HPDE6-E6E7 (cell line): ENCODE measurements around the gene ULBP2.
"Not testable (repeated sequence)": the region's sequence is repeated elsewhere in the genome, so short reads cannot be mapped to it uniquely, and the experiment has no call there.

Experiments used
- DNase-seq: peaks from one replicate; pipeline ENCODE4 v3.0.0; 2011; ENCODE audit warnings: missing footprints; ENCODE audit errors: extremely low spot score

The ULBP2 gene

GRCh38 chr6:149908480-149908879 lies 33.3 kb upstream of the ULBP2 start:
- DNase-seq: not testable (repeated sequence)

GRCh38 chr6:149909701-149910470 lies 31.9 kb upstream of the ULBP2 start:
- DNase-seq: no peak

DNA sequence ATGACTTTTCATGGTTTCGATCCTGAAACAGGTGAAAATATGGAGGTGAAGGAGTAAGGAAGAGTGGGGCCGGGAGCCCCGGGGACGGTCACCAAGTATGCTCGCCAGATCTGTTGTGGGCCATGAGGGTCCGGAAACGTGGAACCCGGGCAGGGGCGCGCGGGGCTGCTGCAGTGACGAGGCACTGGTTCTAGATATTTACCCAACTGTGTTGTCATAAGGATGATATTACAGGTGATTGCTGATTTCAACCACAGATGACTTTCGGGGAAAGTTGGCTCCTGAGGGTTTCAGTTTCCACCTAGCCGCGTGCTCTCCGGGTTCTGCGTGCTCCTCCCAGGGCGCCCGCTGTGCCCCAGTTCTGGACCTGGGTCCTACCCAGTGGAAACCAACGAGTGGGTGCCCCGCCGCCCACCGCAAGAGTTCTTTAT lies 31.1 kb upstream of the ULBP2 start:
- no peak for DNase-seq

GRCh38 chr6:149912680-149913079 lies 29.1 kb upstream of the ULBP2 start:
- DNase-seq: not testable (repeated sequence)

DNA sequence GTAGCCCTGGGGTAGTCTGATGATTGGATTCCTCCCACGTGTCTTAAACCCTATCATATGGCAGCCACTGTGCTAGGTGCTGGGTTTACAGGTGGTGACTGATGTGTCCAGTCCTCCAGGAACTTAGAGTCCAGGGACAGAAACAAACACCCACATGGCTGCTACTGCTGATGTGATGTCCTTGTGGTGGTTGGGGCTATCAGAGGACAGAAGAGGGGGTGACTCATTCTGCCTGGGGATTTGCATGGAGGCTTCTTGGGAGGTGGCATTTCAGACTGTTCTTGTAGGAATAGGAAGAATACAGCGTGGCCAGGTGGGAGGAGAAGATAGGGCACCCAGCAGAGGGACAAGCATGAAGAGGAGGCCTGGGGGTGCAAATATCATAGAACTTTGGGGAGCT lies 28.7 kb upstream of the ULBP2 start:
- no peak for DNase-seq

- no peak for DNase-seq
Observed at GRCh38 chr6:149913540-149914240, 28.1 kb upstream of the ULBP2 start.

DNA sequence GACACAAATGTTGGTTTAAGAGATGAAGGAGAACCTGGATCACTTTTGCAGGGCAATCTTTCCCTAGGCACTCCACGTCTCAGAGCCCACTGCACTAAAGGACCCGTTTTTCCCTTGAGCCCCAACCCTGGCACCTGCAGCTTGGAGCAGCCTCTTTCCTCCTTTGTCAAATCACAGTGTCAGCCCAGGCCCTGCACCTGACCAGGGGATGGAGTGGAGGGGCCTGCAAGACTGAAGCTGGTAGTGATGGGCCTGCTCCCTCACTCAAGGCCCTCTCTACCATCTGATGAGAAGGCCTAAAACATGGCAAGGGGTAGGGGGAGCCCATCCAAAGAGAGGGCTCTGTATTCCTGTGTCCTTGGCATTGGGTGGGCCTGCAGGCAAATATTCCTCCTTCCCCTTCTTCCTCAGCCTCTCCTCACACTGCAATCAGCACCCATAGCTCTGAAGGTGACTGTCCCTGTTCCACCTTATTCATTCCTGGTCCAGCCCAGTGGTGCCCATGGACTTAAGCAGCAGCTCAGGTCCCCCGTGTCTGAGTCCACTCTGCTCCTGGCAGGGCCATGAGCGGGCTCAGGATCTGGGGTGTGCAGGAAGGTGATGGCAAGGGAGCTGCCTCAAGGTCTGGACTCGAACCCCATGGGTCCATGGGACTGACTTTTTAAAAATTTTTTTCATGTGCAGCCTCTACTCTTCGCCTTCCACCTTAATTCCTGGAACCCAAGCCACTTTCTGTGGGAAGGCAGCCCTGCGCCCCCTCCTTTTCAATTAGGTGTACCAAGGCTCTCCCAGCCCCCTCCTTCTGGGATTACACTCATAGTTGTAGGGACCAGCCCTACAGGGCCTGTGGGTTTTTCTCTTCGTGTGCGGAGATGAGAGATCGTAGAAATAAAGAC lies 25.6 kb upstream of the ULBP2 start:
- no peak for DNase-seq

DNA sequence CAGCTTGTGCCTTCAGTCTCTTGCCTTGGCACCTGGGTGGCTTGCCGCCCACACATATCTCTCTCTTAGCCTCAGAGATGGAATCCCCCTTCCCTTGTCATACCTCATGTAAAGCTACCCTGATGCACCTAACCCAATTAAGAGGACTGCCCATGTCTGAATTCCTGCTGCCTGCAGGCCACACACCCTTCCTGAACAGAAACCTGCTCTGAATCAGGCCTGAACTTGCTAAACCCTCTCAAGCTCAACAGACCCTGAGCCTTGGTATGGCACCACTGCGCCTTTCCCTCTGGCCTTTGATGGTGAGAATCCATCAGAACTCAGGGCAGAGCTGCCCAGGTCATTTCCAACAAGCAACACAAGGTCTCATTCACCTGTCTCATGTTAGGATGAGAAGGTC lies 24.1 kb upstream of the ULBP2 start:
- DNase-seq: no peak

DNA sequence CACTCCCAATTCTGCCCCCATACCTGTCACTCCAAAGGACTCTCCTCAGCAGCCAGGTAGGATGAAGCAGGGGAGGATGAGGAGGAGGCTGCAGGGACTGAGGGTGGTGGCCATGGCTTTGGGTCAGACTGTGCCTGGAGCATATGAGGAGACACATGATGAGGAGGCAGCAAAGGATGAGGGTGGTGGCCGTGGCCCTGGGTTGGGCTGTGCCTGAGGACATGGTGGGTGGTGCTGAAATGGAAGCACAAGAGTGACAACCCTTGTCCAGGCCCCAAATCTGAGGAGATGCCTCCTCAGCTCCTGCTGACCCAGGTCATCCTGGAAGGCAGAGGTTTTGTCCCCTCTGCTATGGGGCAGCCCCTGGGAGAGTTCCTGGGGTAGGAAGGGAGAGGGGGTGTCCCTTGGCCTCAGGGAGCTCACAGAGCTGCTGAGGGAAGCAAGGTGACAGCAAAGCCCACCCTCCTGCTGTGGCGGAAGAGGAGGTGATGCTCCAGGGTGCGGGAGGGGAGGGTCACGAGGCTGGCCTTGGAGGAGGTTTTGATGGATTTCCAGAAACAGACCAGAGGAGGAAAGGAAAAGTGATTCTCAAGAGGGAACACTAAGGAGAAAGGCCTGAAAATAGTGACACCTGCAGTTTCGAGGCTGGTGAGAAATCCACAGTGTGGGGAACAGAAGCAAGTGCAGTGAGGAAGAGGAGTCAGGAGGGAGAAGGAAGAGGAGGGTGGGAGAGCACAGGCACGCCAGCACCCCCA lies 23.5 kb upstream of the ULBP2 start:
- DNase-seq: no peak

- not testable (repeated sequence) for DNase-seq
Observed at GRCh38 chr6:149919126-149919833, 22.5 kb upstream of the ULBP2 start.

- no peak for DNase-seq
Observed at GRCh38 chr6:149919834-149920225, 22.0 kb upstream of the ULBP2 start.

DNA sequence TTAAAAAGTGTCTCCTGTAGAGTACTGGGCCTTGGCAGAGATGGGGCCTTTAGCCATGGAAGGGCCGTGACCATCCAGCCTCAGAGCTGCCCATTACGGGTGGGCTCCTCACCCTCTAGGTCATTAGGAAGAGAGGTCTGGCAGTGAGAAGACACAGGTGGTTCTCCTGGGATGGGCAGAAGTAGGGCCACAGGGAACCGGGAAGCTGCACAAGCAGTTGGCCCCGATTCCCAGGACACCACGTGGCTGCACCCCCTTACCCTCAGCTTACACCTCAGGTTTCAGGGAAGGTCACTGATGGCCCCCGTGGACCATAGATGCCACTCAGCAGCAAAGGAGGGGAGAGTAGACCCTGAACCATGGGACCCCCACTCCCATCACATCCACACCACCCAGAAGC lies 20.5 kb upstream of the ULBP2 start:
- DNase-seq: no peak

GRCh38 chr6:149922091-149922490 lies 19.7 kb upstream of the ULBP2 start:
- DNase-seq: not testable (repeated sequence)

DNA sequence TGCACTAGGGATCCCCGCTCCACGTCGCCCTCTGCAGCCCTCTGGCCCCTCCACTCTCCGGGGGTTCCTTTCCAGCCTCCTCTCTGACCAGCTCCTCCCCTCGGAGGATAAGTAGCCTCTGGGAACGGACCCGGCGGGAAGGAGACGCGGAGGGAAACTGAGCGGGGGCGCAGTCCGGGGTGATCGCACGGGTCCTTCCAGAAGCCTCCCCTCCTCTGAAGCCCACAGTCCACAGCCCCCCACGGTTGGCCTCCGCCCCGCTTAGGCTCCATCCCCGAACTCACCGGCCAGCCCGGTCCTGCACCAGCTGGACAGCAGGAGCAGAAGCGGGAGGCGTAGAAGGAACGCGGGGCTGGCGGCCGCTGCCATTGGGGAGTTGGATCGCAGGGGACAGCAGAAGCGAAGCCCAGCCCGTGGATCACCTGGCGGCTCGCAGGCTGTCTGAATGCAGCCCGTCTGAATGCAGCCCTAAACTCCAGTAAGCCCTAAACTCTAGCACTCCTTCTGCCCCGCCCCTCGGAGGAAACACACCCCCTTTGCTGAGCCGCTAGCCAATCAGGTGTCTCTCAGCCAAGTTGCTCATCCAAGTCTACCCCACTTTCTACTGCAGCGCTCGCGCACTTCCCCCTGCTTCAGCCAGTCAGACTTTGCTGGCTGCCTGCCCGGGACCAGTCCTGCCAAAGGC lies 19.0 kb upstream of the ULBP2 start, which contains the start of gene RAET1G:
Gene RAET1G (minus strand): TSS at position 480 of the 685 bp plus-strand sequence. CDS start 111 bp downstream, at position 369.
- peak; percentile 94 for DNase-seq

DNA sequence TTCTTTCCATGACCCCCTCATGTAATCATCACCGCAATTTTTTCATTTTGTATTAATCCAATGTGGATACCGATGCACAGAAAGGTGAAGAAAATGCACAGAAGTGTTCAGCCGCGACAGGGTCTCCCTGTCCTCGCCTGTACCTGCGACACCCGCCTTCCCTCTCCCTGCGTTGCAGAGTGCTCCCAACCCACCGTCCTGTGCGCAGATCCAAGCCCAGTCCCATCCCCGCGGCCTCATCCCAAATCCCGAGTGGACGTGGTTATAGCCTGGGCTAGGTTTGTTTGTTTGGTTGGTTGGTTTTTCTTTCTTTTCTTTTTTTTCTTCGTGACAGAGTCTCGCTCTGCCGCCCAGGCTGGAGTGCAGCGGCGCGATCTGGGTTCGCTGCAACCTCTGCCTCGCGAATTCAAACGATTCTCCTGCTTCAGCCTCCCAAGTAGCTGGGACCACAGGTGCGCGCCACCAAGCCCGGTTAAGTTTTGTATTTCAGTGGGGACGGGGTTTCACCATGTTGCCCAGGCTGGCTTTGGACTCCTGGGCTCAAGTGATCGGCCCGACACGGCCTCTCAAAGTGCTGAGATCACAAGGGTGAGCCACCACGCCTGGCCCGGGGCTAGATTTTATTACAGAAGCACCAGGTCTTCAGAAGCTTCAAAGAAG lies 18.4 kb upstream of the ULBP2 start:
- no peak for DNase-seq

- DNase-seq: no peak
Observed at GRCh38 chr6:149924206-149924932, 17.4 kb upstream of the ULBP2 start.

- no peak for DNase-seq
Observed at GRCh38 chr6:149924933-149925252, 16.9 kb upstream of the ULBP2 start.

DNA sequence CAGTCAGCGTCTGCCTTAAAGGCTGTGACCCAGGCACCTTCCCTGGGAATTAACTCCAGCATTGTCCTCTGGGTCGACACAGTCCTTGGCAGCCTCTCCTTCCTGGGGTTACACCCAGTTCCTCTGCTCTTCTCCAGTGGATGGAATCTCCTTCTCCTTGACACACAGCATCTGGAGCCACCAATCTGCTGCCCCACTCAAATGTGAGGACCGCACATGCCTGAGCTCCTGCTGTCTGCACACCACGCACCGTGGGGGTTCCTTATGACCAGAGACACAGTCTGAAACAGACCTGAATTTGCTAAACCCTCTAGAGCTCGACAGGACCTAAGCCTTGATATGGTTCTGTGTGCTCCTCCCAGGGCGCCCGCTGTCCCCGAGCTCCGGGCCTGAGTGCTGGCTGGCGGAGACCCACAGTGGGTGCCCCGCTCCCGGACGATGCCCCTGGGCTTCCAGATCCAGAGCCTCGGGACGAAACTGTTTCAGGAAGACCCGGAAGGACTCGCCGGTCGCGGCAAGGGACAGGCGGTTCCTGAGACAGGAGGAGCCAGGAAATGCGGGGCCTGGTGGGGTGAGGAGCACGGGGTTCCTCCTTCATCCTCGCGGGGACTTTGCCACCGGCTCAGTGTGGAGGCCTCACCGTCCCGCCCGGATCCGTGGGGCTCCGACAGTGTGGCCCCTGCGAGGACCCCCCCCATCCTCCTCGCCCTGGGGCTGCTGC lies 16.4 kb upstream of the ULBP2 start:
- no peak for DNase-seq
